Progenitor cell of endocrine pancreas (in vitro differentiated cells): Measurements from ENCODE around the gene MCM6. TPM values are rescaled to one million over a fixed set of nuclear protein-coding genes. Genes with fewer than 3 reads are reported as not detected.
"Not testable (repeated sequence)": the region's sequence is repeated elsewhere in the genome, so short reads cannot be mapped to it uniquely, and the experiment has no call there.

Source experiments
- DNase-seq: peaks from one replicate; pipeline ENCODE4 v3.0.0; 2021; ENCODE audit warnings: low spot score; ENCODE audit not compliant: unreplicated experiment
- H3K27ac Mint-ChIP-seq: 2 replicates; pipeline ENCODE4 v1.8.0; 2021; ENCODE audit warnings: mild to moderate bottlenecking, moderate library complexity, mixed read lengths
- H3K27me3 Mint-ChIP-seq: 2 replicates; pipeline ENCODE4 v1.8.0; 2021; ENCODE audit warnings: mixed read lengths
- H3K36me3 Mint-ChIP-seq: 2 replicates; pipeline ENCODE4 v1.8.0; 2022; ENCODE audit warnings: mixed read lengths; ENCODE audit not compliant: insufficient read depth
- H3K4me1 Mint-ChIP-seq: 2 replicates; pipeline ENCODE4 v1.8.0; 2021; ENCODE audit warnings: low read depth, mixed read lengths
- H3K4me3 Mint-ChIP-seq: 2 replicates; pipeline ENCODE4 v1.8.0; 2021; ENCODE audit warnings: low read depth, mild to moderate bottlenecking, moderate library complexity, mixed read lengths
- H3K9me3 Mint-ChIP-seq: 2 replicates; pipeline ENCODE4 v1.8.0; 2021; ENCODE audit warnings: low read depth, mixed read lengths
- CTCF ChIP-seq: fragments of 200-600 bp; sonication (generic); IDR thresholded peaks from one replicate; pipeline ENCODE4 v1.5.0; 2021; ENCODE audit warnings: antibody characterized with exemption, mild to moderate bottlenecking; ENCODE audit not compliant: unreplicated experiment
- total RNA-seq: library from RNA; stranded (reverse); gene quantifications from 2 replicates; pipeline ENCODE4 v1.2.1, GENCODE V29; 2021

Gene MCM6
- total RNA-seq, 1 donor from 2014 or later: 51.9 TPM

DNA sequence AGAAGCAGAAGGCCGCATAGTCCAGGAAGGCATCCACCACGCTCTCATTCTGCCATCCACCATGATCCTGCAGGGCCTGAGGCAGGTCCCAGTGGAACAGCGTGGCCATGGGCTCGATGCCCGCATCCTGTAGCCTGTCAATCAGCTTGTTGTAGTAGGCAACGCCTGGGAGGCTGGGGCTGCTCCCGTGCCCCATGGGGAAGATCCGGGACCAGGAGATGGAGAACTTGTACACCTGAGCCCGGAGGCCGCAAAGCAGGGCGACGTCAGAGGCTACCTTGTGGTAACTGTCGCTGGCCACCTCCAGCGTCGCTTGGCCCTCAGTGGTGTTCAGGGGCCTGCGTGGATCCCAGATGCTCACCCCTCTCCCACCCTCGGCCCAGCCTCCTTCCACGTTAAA lies 58.8 kb downstream of the MCM6 start:
- Mint-ChIP-seq H3K27me3 (peaks cover 7% of the 10 kb centered on the region), H3K9me3 (no peaks in the 10 kb centered on the region)
- TF ChIP-seq CTCF: no peak

GRCh38 chr2:135815269-135815668 lies 61.0 kb downstream of the MCM6 start:
- Mint-ChIP-seq H3K4me3 (no peak overlapping the region), H3K27me3 (peaks cover 4% of the 10 kb centered on the region), H3K9me3 (peaks cover 4% of the 10 kb centered on the region), H3K36me3 (peaks cover 3% of the 10 kb centered on the region), H3K4me1 (no peaks in the 10 kb centered on the region), H3K27ac (no peak overlapping the region)
- TF ChIP-seq CTCF: no peak
- no peak for DNase-seq

More for the DNA sequence above, 58.8 kb downstream of the MCM6 start:
- DNase-seq: no peak
- Mint-ChIP-seq H3K4me1 (no peaks in the 10 kb centered on the region), H3K4me3 (no peak overlapping the region), H3K27ac (no peak overlapping the region), H3K36me3 (no peaks in the 10 kb centered on the region)

DNA sequence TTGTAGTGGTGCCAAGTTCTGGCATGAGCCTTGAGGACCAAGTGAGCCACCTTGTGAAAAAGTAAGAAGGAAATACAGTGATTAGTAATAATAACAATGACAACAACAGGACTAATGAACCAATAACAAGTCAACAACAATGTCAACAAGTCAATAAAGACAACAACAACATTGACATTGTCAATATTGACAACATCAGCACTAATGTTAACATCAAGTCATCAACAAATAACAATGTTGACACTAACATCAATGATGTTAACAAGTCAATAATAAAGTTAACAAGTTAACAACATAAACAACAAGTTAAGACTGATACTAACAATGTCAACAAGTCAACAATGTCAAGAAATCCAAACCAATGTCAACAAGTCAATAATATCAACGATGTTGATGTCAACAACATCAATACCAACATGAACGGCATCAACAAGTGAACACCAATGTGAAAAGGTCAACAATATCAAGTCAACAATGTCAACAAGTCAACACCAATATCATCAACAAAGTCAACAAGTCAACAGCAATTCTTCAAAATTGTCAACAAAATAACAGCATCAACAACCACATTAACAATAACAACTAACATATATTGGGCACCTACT lies 63.2 kb downstream of the MCM6 start:
- H3K36me3 Mint-ChIP-seq: peaks cover 3% of the 10 kb centered on the region
- no peak for DNase-seq
- no peaks in the 10 kb centered on the region for H3K4me1 Mint-ChIP-seq
- no peak overlapping the region for H3K4me3 Mint-ChIP-seq
- no peak for TF ChIP-seq CTCF
- H3K27ac Mint-ChIP-seq: no peak overlapping the region
- peaks cover 4% of the 10 kb centered on the region for H3K9me3 Mint-ChIP-seq
- H3K27me3 Mint-ChIP-seq: peaks cover 3% of the 10 kb centered on the region

GRCh38 chr2:135807874-135808273 lies 68.4 kb downstream of the MCM6 start:
- not testable (repeated sequence) for H3K36me3 Mint-ChIP-seq, H3K4me3 Mint-ChIP-seq, H3K27ac Mint-ChIP-seq, H3K4me1 Mint-ChIP-seq, DNase-seq, H3K27me3 Mint-ChIP-seq, H3K9me3 Mint-ChIP-seq

DNA sequence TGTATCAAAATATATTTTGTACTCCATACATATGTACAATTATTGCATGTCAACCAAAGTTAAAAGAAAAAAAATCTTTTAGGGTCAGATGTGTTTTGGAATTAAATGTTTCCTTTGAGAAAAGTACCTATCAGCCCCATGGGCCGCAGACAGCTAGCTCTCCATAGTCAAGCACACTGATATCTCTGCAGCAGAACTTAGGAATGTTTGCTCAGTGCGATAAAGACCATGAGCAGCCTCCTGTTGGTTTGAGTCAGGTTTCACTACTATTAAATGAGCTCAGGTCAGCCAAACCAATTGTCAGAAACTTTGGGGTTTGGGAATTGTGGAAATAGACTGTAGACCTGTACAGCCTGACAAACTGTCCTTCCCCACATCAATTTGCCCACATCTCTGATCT lies 73.0 kb downstream of the MCM6 start:
- DNase-seq: no peak
- Mint-ChIP-seq H3K27me3 (no peaks in the 10 kb centered on the region), H3K4me1 (peaks cover 8% of the 10 kb centered on the region), H3K9me3 (peaks cover 3% of the 10 kb centered on the region), H3K36me3 (peaks cover 1% of the 10 kb centered on the region), H3K27ac (no peak overlapping the region), H3K4me3 (no peak overlapping the region)
- TF ChIP-seq CTCF: no peak

DNA sequence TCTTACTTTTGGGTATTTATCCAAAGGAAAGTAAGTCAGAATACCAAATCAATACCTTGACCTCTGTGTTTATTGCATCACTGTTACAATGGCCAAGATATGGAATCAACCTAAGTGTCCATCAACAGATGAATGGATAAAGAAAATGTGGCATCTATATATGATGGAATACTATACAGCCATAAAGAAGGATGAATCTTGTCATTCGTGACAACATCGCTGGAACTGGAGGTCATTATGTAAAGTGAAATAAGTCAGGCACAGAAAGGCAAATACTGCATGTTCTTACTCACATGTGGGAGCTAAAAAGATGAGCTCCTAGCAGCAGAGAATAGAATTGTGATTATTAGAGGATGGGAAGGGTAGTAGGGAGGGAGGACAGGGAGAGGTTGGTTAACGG lies 73.9 kb downstream of the MCM6 start:
- H3K27ac Mint-ChIP-seq: no peak overlapping the region
- no peaks in the 10 kb centered on the region for H3K27me3 Mint-ChIP-seq

More for the DNA sequence above, 73.9 kb downstream of the MCM6 start:
- Mint-ChIP-seq H3K4me1 (peaks cover 8% of the 10 kb centered on the region), H3K4me3 (no peak overlapping the region), H3K9me3 (peaks cover 3% of the 10 kb centered on the region), H3K36me3 (peaks cover 1% of the 10 kb centered on the region)
- TF ChIP-seq CTCF: no peak
- DNase-seq: no peak
